SK-N-SH (cell line): ENCODE measurements around the gene TCF25.

ENCODE experiments used
- EP300 ChIP-seq, 2 experiments: IDR thresholded peaks; 2 replicates each; pipeline versions ENCODE4 v1.4.0 to v1.6.1; 2012; ENCODE audit warnings: borderline replicate concordance in 1 of 2, low read depth in 1 of 2, low read length in 1 of 2
- EZH2phosphoT487 ChIP-seq: fragments of 200-600 bp; sonication (generic); IDR thresholded peaks from 2 replicates; pipeline ENCODE4 v1.6.1; 2017; ENCODE audit warnings: low read depth, mixed run types, mild to moderate bottlenecking, antibody characterized with exemption, moderate library complexity, borderline replicate concordance
- FOXJ3 ChIP-seq: sonication (generic); formaldehyde crosslinking; IDR thresholded peaks from 2 replicates; pipeline ENCODE4 v1.5.1; 2020; ENCODE audit warnings: mild to moderate bottlenecking, missing genetic modification reagents
- MEF2A ChIP-seq: IDR thresholded peaks from 2 replicates; pipeline ENCODE4 v1.4.0; 2012; ENCODE audit warnings: low read depth, borderline replicate concordance
- MXI1 ChIP-seq: IDR thresholded peaks from 2 replicates; pipeline ENCODE4 v1.6.1; 2012; ENCODE audit warnings: mild to moderate bottlenecking, low read depth, low read length, improper control_type of control experiment
- POLR2AphosphoS5 ChIP-seq: IDR thresholded peaks from 2 replicates; pipeline ENCODE4 v1.6.1; 2012; ENCODE audit warnings: low read depth, low read length
- RXRA ChIP-seq: IDR thresholded peaks from 2 replicates; pipeline ENCODE4 v1.4.0; 2012; ENCODE audit warnings: low read depth, mild to moderate bottlenecking, borderline replicate concordance
- SMC3 ChIP-seq: IDR thresholded peaks from 2 replicates; pipeline ENCODE4 v1.6.1; 2012; ENCODE audit warnings: low read depth, low read length, improper control_type of control experiment
- TEAD4 ChIP-seq: IDR thresholded peaks from 2 replicates; pipeline ENCODE4 v1.4.0; 2012; ENCODE audit warnings: mild to moderate bottlenecking, borderline replicate concordance; ENCODE audit not compliant: insufficient read depth
- YY1 ChIP-seq: IDR thresholded peaks from 2 replicates; pipeline ENCODE4 v1.4.0; 2012; ENCODE audit warnings: low read depth, mild to moderate bottlenecking
- TF ChIP-seq, protein P1 (sequence below): fragments of 200-600 bp; sonication (generic); IDR thresholded peaks from 2 replicates; pipeline ENCODE4 v1.6.1; 2017; ENCODE audit warnings: antibody characterized with exemption, mild to moderate bottlenecking, moderate library complexity
- TF ChIP-seq, protein P2 (sequence below): IDR thresholded peaks from 2 replicates; pipeline ENCODE4; 2012
- TF ChIP-seq, protein P3 (sequence below): fragments of 150-350 bp; IDR thresholded peaks from 2 replicates; pipeline ENCODE4 v1.6.1; 2017; ENCODE audit warnings: antibody characterized with exemption, low read length, low read depth, borderline replicate concordance

DNA sequence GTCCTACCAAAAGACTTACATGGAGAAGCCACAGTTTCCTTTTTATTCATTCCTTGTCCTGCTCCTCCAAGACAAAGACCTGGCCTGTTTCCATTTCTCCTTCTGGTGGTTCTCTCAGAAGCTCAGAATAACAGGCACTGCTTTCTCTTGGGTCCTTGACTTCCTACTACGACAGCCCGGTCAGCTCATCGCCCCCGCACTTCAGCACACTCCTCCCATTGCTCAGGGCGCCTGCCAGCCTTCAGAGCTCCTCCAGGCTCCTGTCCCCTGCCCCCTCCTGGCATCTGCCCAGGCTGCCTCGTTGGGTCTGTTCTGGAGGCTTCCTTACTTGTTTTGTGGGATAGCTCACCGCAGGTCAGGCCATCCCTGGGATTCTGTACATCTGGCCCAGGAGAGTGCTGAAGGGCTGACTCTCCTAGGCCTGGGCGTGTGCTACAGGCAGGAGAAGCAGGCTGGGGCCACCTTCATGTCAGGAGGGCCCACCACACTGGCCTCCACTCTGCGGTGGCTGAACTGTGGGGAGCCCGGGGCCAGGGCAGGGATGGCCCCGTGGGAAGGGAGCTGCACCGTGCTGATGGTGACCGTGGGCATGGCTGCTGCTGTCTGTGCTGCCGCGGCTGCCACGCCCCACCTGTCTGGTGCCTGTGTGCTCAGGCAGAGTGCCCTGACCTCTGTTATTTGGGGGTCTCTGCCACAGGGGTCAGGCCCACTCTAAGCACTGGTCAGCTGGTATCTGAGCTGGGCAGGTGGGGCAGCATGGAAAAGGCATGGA lies 17.7 kb downstream of the TCF25 start:
- TF ChIP-seq, protein P1, sequence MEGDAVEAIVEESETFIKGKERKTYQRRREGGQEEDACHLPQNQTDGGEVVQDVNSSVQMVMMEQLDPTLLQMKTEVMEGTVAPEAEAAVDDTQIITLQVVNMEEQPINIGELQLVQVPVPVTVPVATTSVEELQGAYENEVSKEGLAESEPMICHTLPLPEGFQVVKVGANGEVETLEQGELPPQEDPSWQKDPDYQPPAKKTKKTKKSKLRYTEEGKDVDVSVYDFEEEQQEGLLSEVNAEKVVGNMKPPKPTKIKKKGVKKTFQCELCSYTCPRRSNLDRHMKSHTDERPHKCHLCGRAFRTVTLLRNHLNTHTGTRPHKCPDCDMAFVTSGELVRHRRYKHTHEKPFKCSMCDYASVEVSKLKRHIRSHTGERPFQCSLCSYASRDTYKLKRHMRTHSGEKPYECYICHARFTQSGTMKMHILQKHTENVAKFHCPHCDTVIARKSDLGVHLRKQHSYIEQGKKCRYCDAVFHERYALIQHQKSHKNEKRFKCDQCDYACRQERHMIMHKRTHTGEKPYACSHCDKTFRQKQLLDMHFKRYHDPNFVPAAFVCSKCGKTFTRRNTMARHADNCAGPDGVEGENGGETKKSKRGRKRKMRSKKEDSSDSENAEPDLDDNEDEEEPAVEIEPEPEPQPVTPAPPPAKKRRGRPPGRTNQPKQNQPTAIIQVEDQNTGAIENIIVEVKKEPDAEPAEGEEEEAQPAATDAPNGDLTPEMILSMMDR, result no peak
- TF ChIP-seq, protein P2, sequence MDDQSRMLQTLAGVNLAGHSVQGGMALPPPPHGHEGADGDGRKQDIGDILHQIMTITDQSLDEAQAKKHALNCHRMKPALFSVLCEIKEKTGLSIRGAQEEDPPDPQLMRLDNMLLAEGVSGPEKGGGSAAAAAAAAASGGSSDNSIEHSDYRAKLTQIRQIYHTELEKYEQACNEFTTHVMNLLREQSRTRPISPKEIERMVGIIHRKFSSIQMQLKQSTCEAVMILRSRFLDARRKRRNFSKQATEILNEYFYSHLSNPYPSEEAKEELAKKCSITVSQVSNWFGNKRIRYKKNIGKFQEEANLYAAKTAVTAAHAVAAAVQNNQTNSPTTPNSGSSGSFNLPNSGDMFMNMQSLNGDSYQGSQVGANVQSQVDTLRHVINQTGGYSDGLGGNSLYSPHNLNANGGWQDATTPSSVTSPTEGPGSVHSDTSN, result no peak
- TF ChIP-seq MXI1, result no peak
- TF ChIP-seq MEF2A, result no peak
- TF ChIP-seq POLR2AphosphoS5, result no peak
- TF ChIP-seq FOXJ3 (CRISPR knock-in tag), result no peak
- no peak for TF ChIP-seq EP300 (IDR thresholded peaks at IDR 0.05; ENCODE audit: borderline replicate concordance in 1 of 2, low read depth in 1 of 2, low read length in 1 of 2)
- no peak for TF ChIP-seq RXRA
- TF ChIP-seq SMC3, result no peak
- TF ChIP-seq YY1, result no peak
- TF ChIP-seq TEAD4, result no peak
- no peak for TF ChIP-seq EZH2phosphoT487
- TF ChIP-seq, protein P3, sequence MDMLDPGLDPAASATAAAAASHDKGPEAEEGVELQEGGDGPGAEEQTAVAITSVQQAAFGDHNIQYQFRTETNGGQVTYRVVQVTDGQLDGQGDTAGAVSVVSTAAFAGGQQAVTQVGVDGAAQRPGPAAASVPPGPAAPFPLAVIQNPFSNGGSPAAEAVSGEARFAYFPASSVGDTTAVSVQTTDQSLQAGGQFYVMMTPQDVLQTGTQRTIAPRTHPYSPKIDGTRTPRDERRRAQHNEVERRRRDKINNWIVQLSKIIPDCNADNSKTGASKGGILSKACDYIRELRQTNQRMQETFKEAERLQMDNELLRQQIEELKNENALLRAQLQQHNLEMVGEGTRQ, result no peak
